Measurements from ENCODE around the gene BRD2.

- TF ChIP-seq SUZ12 (IDR thresholded peaks at IDR 0.05; ENCODE audit: extremely low read depth, insufficient read depth, insufficient read length) (no peak), YY1 (IDR thresholded peaks at IDR 0.05; ENCODE audit: insufficient read depth, insufficient read length) (no peak)
Observed at GRCh38 chr6:33015798-33016197, 47.4 kb downstream of the BRD2 start.

Data from NT2/D1 (cell line).